HG02571 (cell line): Measurements from ENCODE around the gene CTNNA3.

ENCODE experiments used
- ATAC-seq: cut with Tn5 transposase; IDR thresholded peaks from one replicate; pipeline ENCODE4 v1.9.1; 2021; ENCODE audit warnings: mild to moderate bottlenecking, moderate library complexity; ENCODE audit not compliant: unreplicated experiment

Gene CTNNA3

GRCh38 chr10:66695046-66695445 lies 1000.9 kb downstream of the CTNNA3 start:
- ATAC-seq = no peak

GRCh38 chr10:66684581-66684980 lies 1011.4 kb downstream of the CTNNA3 start:
- ATAC-seq = no peak

GRCh38 chr10:66680886-66681285 lies 1015.1 kb downstream of the CTNNA3 start:
- no peak for ATAC-seq

- no peak for ATAC-seq
These were observed 1017.5 kb downstream of the CTNNA3 start for GRCh38 chr10:66678521-66678920.

GRCh38 chr10:66673071-66673470 lies 1022.9 kb downstream of the CTNNA3 start:
- ATAC-seq = no peak

GRCh38 chr10:66671562-66671961 lies 1024.4 kb downstream of the CTNNA3 start:
- no peak for ATAC-seq

- no peak for ATAC-seq
These were observed 1024.9 kb downstream of the CTNNA3 start for GRCh38 chr10:66671064-66671463.

GRCh38 chr10:66656499-66656898 lies 1039.5 kb downstream of the CTNNA3 start:
- ATAC-seq = no peak

GRCh38 chr10:66654861-66655260 lies 1041.1 kb downstream of the CTNNA3 start:
- no peak for ATAC-seq

- no peak for ATAC-seq
These were observed 1044.5 kb downstream of the CTNNA3 start for GRCh38 chr10:66651308-66652082.

GRCh38 chr10:66649626-66650025 lies 1046.4 kb downstream of the CTNNA3 start:
- no peak for ATAC-seq

- ATAC-seq = no peak
These were observed 1053.8 kb downstream of the CTNNA3 start for GRCh38 chr10:66642217-66642616.

- no peak for ATAC-seq
These were observed 1056.6 kb downstream of the CTNNA3 start for GRCh38 chr10:66639371-66639770.

- no peak for ATAC-seq
These were observed 1058.5 kb downstream of the CTNNA3 start for GRCh38 chr10:66637273-66638036.

GRCh38 chr10:66629996-66630395 lies 1066.0 kb downstream of the CTNNA3 start:
- no peak for ATAC-seq

GRCh38 chr10:66627156-66627555 lies 1068.8 kb downstream of the CTNNA3 start:
- no peak for ATAC-seq

GRCh38 chr10:66625709-66626590 lies 1070.0 kb downstream of the CTNNA3 start:
- ATAC-seq = no peak

- no peak for ATAC-seq
These were observed 1073.9 kb downstream of the CTNNA3 start for GRCh38 chr10:66622050-66622449.

GRCh38 chr10:66604195-66604594 lies 1091.8 kb downstream of the CTNNA3 start:
- ATAC-seq = no peak

GRCh38 chr10:66591865-66592264 lies 1104.1 kb downstream of the CTNNA3 start:
- ATAC-seq = no peak

GRCh38 chr10:66587680-66588050 lies 1108.3 kb downstream of the CTNNA3 start:
- ATAC-seq = no peak
